GM18519 (cell line): Measurements from ENCODE around the gene KRTAP4-16.
"Not testable (repeated sequence)": the region's sequence is repeated elsewhere in the genome, so short reads cannot be mapped to it uniquely, and the experiment has no call there.

Experiments used
- ATAC-seq: cut with Tn5 transposase; IDR thresholded peaks from one replicate; pipeline ENCODE4 v1.9.1; 2021; ENCODE audit warnings: mild to moderate bottlenecking, moderate library complexity; ENCODE audit not compliant: unreplicated experiment, low FRiP score

The KRTAP4-16 gene

DNA sequence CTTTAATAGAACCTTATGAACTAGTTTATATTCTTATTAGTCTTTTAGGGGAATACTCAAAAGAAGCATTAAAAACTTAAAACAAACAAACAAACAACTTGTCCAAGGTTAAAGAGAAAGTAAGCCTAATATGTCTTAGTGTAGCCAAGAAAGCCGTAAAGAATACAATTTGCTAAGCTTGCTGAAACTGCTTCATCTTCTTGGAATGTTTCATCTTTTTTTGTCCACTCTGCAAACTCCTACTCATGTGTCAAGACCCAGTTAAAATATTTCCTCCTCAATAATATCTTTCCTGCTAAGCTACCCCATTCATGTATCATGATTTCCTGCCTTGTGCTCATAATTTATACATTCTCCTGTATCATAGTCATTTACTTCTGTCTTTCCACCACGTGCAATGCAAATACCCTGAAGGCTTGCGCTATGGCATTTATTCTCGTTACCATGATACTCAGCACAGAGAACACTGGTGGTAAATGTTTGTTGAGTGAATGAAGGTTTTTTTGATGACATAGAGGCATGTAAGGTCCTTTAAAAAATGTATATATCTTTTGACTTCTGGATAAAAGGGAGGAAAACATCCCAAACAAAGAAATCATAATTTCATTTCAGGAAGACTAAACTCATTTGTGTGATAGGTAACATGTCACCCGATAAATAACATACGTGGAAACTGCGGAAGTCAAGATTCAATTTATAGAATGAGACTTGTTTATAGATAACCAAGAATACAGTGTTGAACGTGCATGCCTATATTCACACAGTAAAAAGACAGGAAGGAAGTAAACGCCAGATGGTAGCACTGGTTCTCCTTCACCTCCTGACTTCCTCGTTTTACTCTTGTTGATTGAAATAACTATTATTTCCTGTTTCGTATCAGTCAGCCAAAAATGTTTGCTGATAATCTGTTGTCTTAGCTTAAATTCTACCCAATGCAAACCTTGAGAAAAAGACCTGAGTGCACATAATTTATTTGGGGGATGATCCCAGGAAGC, 18.0 kb upstream of the KRTAP4-16 start:
- not testable (repeated sequence) for ATAC-seq

DNA sequence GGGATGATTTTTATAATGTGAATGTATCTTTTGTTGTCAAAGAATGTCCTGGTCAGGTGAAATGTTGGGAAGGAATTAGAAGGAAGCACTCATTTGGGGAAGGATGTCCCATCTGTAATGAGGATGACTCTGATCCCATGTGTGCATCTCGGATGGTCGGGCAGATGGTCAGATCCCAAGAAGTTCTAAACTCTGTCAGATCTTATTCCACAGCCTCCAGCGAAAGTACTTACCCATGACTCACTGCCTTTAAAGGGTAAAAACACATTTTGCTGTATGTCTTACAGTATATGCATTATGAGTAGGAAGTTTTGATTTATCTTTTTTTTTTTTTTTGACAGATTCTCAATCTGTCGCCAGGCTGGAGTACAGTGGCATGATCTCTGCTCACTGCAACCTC, 16.7 kb upstream of the KRTAP4-16 start:
- ATAC-seq: no peak

DNA sequence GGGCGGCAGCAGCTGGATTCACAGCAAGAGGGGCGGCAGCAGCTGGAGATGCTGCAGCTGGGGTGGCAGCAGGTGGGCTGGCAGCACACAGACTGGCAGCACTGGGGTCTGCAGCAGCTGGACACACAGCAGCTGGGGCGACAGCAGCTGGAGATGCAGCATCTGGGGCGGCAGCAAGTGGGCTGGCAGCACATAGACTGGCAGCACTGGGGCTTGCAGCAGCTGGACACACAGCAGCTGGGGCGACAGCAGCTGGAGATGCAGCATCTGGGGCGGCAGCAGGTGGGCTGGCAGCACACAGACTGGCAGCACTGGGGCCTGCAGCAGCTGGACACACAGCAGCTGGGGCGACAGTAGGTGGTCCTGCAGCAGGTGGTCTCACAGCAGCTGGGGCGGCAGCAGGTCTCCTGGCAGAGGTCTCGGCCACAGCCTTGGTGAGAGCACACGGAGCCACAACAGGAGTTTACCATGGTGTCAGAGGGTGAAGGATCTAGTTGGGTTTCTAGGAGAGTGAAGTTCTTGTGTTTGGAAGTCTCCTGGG, 15.9 kb upstream of the KRTAP4-16 start, which contains the start of gene KRTAP4-11:
Gene KRTAP4-11 (minus strand): TSS at position 528 of the 541 bp plus-strand sequence. CDS start 58 bp downstream, at position 470.
- ATAC-seq: not testable (repeated sequence)

DNA sequence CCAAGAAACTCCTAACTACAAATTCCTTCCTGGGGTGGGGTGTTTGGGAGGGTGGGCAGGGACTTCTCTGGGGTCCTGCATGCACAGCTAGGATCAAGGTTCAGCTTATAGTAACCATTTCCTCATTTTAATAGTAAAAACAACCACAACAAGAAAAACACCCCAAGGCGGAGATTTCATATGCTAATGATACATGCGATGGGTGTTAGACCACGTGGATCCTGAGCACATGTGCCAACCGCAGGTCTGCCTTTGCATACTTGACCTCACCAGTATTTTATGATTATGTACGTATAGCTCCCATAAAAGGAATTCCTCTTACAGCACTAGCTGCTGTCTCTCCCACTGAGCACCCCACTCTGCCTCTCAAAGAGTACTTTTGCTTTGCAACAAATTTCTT, 14.3 kb upstream of the KRTAP4-16 start:
- no peak for ATAC-seq

DNA sequence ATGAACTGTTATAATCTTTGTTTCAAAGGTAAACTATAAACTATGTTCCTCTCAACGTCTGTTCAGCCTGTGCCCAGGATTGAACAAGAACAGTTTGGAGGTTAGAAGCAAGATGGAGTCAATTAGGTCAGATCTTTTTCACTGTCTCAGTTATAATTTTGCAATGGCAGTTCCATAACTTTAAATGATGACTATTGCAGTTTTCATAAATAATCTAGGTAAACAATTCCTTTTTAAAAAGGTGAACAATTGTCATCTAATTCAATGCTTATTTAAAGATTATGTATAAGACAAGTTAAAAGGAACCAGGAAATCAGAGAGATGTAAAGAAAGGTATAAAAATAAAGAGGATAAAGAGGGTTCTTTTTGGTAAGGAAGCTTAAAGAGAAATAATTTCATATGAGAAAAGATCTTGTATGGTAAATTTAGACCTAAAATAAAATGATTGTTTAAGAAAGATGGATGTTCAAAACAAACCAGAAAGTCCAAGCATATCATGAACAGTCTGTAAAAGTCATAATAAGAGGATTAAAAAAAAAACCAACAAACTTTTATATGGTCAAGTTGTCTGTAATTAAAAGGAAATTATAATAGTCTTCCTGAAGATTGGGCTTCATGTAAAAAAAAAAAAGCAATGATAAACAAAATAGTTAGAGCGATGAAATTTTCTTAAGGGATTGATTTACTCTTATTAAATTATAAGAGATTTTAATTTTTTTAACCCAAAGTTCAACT, 9.3 kb upstream of the KRTAP4-16 start:
- no peak for ATAC-seq

DNA sequence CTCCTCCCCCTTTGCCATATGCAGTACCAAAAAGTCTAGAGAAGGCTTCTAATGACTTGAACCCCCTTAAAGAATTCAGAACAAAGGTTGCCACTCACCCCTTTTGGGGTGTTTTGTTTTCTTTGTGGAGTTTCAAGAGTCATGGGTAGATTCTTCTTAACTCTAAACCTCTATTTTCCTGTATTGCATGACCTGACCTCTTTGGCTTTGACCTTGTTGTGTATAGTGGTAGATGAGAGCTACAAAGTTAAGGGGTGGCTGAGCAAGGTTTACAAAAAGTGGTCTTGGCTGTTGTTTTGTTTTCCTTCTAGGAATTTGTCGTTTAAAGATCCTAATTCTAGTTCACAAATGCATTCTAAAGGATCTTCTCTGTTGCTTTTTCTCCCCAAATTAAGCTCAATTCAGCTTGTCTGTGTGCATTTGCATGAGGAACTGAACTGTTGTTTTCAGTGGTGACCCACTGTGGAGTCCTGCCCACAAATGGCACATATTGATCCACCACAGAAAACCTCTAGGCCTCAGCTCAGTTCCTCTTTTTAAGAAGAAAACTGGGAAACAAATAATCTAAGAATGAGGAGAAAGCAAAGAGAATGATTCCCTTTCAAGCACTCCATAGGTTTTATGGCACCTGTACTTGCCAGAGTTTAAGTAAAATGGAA, 6.8 kb upstream of the KRTAP4-16 start:
- ATAC-seq: not testable (repeated sequence)

DNA sequence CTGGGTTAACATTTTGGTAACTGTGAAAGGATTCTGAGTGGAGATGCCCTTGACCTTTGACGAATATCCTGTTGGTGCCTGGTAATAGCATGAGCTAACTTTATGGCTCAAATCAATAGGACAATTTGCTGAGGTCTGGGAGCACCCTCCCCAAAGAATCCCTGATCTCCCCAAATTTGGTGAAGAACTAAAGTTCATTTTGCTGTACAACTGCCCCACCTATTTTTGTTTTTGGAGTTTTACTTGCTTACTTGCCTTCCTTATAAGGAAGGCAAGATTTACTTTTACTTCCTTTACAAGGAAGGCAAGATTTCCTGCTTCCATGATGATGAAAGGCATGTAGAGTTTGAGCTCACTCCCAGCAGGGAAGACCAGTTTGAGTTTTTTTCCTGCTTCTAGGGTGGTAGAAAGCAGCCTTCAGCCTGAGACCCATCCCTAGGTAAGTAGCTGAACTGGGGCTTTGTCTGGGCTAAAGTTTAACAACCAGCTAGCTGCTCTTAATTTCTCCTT, 6.0 kb upstream of the KRTAP4-16 start:
- no peak for ATAC-seq

DNA sequence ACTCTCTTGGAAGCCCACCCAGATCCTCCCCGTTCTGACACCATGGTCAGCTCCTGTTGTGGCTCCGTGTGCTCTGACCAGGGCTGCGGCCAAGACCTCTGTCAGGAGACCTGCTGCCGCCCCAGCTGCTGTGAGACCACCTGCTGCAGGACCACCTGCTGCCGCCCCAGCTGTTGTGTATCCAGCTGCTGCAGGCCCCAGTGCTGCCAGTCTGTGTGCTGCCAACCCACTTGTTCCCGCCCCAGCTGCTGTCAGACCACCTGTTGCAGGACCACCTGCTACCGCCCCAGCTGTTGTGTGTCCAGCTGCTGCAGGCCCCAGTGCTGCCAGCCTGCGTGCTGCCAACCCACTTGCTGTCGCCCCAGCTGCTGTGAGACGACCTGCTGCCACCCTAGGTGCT, 3.3 kb upstream of the KRTAP4-16 start, which contains the start of gene KRTAP4-9:
Gene KRTAP4-9 (plus strand): TSS at position 43 of the 400 bp plus-strand sequence. CDS start 0 bp downstream, at position 43.
- ATAC-seq: not testable (repeated sequence)

DNA sequence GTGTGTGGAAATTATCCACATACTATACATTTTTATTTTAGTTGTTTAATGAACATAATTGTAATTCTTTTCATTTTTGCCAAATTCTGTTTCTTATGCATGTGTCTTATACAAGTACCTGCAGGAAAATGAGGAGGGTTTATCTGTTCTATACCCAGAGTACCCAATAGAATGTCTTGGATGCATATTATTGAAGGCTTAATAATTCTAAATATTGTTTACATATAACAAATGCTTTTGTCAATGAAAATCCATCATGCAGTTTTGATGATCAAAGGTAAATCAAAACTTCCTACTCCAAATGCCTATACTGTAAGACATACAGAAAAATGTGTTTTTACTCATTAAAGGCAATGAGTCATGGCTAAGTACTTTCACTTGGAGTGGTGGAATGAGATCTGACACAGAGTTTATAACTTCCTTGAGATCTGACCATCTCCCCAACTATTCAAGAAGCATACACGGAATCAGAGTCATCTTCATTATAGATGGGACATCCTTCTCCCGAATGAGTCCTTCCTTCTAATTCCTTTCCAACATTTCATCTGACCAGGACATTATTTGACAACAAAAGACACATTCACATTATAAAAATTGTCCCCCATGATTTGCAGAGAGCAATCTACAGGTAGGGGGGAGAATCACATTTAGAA, 2.5 kb upstream of the KRTAP4-16 start:
- not testable (repeated sequence) for ATAC-seq

DNA sequence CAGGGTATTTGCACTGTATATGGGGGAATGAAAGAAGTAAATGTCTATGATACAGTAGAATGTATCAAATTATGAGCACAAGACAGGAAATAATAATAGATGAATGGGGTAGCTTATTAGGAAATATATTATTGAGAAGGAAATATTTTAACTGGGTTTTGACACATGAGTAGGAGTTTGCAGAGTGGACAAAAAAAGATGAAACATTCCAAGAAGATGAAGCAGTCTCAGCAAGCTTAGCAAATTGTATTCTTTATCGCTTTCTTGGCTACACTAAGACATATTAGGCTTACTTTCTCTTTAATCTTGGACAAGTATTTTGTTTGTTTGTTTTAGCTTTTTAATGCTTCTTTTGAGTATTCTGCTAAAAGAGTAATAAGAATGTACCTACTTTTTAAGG, 1.9 kb upstream of the KRTAP4-16 start:
- no peak for ATAC-seq

DNA sequence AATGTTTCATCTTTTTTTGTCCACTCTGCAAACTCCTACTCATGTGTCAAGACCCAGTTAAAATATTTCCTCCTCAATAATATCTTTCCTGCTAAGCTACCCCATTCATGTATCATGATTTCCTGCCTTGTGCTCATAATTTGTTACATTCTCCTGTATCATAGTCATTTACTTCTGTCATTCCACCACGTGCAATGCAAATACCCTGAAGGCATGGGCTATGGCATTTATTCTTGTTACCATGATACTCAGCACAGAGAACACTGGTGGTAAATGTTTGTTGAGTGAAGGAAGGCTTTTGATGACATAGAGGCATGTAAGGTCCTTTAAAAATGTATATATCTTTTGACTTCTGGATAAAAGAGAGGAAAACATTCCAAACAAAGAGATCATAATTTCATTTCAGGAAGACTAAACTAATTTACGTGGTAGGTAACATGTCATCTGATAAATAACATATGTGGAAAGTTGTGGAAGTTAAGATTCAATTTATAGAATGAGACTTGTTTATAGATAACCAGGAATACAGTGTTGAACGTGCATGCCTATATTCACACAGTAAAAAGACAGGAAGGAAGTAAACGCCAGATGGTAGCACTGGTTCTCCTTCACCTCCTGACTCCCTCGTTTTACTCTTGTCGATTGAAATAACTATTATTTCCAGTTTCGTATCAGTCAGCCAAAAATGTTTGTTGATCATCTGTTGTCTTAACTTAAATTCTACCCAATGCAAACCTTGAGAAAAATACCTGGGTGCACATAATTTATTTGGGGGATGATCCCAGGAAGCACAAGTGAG, 2.1 kb downstream of the KRTAP4-16 start:
- not testable (repeated sequence) for ATAC-seq

DNA sequence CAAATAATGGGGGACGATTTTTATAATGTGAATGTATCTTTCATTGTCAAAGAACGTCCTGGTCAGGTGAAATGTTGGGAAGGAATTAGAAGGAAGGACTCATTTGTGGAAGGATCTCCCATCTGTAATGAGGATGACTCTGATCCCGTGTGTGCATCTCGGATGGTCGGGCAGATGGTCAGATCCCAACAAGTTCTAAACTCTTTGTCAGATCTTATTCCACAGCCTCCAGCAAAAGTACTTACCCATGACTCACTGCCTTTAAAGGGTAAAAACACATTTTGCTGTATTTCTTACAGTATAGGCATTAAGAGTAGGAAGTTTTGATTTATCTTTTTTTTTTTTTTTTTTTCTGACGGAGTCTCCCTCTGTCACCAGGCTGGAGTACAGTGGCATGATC, 3.5 kb downstream of the KRTAP4-16 start:
- no peak for ATAC-seq

DNA sequence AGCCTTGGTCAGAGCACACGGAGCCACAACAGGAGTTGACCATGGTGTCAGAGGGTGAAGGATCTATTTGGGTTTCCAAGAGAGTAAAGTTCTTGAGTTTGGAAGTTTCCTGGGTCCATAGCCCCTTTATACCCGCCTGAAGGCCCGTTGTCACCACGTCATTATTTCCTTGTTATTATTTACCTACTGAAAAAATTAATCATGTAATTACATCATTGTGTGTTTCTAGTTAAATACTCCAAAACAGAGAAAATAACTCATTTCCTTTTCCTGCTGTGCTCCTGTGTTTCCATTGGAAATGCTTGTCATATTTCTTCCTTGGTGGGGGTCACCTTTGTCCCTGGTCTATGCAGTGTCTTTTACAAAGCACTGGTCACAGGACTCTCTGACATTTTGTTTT, 4.0 kb downstream of the KRTAP4-16 start, which contains the start of gene KRTAP4-8:
Gene KRTAP4-8 (minus strand): TSS at position 101 of the 400 bp plus-strand sequence. CDS start 58 bp downstream, at position 43.
- no peak for ATAC-seq

DNA sequence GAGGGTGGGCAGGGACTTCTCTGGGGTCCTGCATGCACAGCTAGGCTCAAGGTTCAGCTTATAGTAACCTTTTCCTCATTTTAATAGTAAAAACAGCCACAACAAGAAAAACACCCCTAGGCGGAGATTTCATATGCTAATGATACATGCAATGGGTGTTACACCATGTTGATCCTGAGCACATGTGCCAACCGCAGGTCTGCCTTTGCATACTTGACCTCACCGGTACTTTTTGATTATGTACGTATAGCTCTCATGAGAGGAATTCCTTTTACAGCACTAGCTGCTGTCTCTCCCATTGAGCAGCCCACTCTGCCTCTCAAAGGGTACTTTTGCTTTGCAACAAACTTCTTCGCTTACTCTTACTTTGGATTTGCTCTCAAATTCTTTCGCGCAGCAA, 6.0 kb downstream of the KRTAP4-16 start:
- no peak for ATAC-seq

DNA sequence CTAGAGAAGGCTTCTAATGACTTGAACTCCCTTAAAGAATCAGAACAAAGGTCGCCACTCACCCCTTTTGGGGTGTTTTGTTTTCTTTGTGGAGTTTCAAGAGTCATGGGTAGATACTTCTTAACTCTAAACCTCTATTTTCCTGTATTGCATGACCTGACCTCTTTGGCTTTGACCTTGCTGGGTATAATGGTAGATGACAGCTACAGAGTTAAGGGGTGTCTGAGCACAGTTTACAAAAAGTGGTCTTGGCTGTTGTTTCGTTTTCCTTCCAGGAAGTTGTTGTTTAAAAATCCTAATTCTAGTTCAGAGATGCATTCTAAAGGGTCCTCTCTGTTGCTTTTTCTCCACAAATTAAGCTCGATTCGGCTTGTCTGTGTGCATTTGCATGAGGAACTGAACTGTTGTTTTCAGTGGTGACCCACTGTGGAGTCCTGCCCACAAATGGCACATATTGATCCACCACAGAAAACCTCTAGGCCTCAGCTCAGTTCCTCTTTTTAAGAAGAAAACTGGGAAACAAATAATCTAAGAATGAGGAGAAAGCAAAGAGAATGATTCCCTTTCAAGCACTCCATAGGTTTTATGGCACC, 13.2 kb downstream of the KRTAP4-16 start:
- not testable (repeated sequence) for ATAC-seq

DNA sequence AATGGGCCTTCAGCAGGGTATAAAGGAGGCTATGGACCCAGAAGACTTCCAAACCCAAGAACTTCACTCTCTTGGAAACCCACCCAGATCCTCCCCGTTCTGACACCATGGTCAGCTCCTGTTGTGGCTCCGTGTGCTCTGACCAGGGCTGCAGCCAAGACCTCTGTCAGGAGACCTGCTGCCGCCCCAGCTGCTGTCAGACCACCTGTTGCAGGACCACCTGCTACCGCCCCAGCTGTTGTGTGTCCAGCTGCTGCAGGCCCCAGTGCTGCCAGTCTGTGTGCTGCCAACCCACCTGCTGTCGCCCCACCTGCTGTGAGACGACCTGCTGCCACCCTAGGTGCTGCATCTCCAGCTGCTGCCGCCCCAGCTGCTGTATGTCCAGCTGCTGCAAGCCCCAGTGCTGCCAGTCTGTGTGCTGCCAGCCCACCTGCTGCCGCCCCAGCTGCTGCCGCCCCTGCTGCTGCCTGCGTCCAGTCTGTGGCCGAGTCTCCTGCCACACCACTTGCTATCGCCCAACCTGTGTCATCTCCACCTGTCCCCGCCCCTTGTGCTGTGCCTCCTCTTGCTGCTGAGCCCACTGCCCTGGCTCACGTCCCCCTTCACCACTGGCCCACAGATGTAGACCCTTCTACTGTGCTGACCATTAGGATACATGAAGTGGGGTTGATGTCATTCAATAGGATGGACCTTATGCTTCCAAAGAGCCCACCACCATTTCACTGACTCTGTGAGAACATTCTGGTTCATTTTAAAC, 17.7 kb downstream of the KRTAP4-16 start, which contains the start of gene KRTAP4-7:
Gene KRTAP4-7 (plus strand): TSS at position 51 of the 757 bp plus-strand sequence. CDS start 57 bp downstream, at position 108.
- ATAC-seq: not testable (repeated sequence)

DNA sequence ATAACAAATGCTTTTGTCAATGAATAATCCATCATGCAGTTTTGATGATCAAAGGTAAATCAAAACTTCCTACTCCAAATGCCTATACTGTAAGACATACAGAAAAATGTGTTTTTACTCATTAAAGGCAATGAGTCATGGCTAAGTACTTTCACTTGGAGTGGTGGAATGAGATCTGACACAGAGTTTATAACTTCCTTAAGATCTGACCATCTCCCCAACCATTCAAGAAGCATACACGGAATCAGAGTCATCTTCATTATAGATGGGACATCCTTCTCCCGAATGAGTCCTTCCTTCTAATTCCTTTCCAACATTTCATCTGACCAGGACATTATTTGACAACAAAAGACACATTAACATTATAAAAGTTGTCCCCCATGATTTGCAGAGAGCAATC, 18.6 kb downstream of the KRTAP4-16 start:
- ATAC-seq: not testable (repeated sequence)
